Measurements from ENCODE around the gene ZNF629.
"Not testable (repeated sequence)": the region's sequence is repeated elsewhere in the genome, so short reads cannot be mapped to it uniquely, and the experiment has no call there.

DNA sequence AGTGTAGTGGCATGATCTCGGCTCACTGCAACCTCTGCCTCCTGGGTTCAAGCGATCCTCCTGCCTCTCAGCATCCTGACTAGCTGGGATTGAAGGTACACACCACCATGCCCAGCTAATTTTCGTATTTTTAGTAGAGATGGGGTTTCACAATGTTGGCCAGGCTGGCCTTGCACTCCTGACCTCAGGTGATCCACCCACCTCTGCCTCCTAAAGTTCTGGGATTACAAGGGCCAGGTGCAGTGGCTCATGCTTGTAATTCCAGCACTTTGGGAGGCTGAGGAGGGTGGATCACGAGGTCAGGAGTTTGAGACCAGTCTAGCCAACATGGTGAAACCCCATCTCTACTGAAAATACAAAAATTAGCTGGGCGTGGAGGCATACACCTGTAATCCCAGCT lies 22.7 kb upstream of the ZNF629 start:
- TF ChIP-seq, protein P1, sequence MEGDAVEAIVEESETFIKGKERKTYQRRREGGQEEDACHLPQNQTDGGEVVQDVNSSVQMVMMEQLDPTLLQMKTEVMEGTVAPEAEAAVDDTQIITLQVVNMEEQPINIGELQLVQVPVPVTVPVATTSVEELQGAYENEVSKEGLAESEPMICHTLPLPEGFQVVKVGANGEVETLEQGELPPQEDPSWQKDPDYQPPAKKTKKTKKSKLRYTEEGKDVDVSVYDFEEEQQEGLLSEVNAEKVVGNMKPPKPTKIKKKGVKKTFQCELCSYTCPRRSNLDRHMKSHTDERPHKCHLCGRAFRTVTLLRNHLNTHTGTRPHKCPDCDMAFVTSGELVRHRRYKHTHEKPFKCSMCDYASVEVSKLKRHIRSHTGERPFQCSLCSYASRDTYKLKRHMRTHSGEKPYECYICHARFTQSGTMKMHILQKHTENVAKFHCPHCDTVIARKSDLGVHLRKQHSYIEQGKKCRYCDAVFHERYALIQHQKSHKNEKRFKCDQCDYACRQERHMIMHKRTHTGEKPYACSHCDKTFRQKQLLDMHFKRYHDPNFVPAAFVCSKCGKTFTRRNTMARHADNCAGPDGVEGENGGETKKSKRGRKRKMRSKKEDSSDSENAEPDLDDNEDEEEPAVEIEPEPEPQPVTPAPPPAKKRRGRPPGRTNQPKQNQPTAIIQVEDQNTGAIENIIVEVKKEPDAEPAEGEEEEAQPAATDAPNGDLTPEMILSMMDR (IDR thresholded peaks at IDR 0.05) = not testable (repeated sequence)
- not testable (repeated sequence) for TF ChIP-seq POLR2A, POLR2AphosphoS5, EP300 (IDR thresholded peaks at IDR 0.05)
